NOMO-1 (cell line): ENCODE results near the gene OTOGL.
"Not testable (repeated sequence)": the region's sequence is repeated elsewhere in the genome, so short reads cannot be mapped to it uniquely, and the experiment has no call there.

Experiments
- DNase-seq, 2 experiments: peaks; one replicate each; lab custom pipeline; 2025; ENCODE audit not compliant: unreplicated experiment in 2 of 2; lab: John Stamatoyannopoulos, UW

Gene OTOGL

GRCh38 chr12:80268924-80269749 lies 169.8 kb downstream of the OTOGL start:
- DNase-seq = no peak

- DNase-seq = peak in 1 of 2 experiments; percentile 14
Observed at GRCh38 chr12:80269803-80270552, 170.6 kb downstream of the OTOGL start.

- no peak for DNase-seq
Observed at GRCh38 chr12:80271780-80272179, 172.4 kb downstream of the OTOGL start.

GRCh38 chr12:80272387-80272915 lies 173.1 kb downstream of the OTOGL start:
- DNase-seq = no peak

GRCh38 chr12:80273144-80273543 lies 173.8 kb downstream of the OTOGL start:
- no peak for DNase-seq

GRCh38 chr12:80277732-80278131 lies 178.4 kb downstream of the OTOGL start:
- no peak for DNase-seq

GRCh38 chr12:80282226-80282625 lies 182.9 kb downstream of the OTOGL start:
- no peak for DNase-seq

GRCh38 chr12:80282761-80283160 lies 183.4 kb downstream of the OTOGL start:
- DNase-seq = no peak

- no peak for DNase-seq
Observed at GRCh38 chr12:80291108-80291754, 191.9 kb downstream of the OTOGL start.

- no peak for DNase-seq
Observed at GRCh38 chr12:80293347-80293746, 194.0 kb downstream of the OTOGL start.

- DNase-seq = no peak
Observed at GRCh38 chr12:80293759-80294158, 194.4 kb downstream of the OTOGL start.

GRCh38 chr12:80299219-80299618 lies 199.9 kb downstream of the OTOGL start:
- no peak for DNase-seq

GRCh38 chr12:80299976-80300375 lies 200.6 kb downstream of the OTOGL start:
- no peak for DNase-seq

GRCh38 chr12:80307436-80307835 lies 208.1 kb downstream of the OTOGL start:
- DNase-seq = not testable (repeated sequence)

- DNase-seq = no peak
Observed at GRCh38 chr12:80313209-80313608, 213.9 kb downstream of the OTOGL start.

GRCh38 chr12:80314741-80315140 lies 215.4 kb downstream of the OTOGL start:
- DNase-seq = no peak

GRCh38 chr12:80316222-80316621 lies 216.9 kb downstream of the OTOGL start:
- no peak for DNase-seq

GRCh38 chr12:80317307-80317706 lies 218.0 kb downstream of the OTOGL start:
- no peak for DNase-seq

- DNase-seq = no peak
Observed at GRCh38 chr12:80317899-80318298, 218.6 kb downstream of the OTOGL start.

GRCh38 chr12:80320121-80320678 lies 220.9 kb downstream of the OTOGL start:
- DNase-seq = no peak

GRCh38 chr12:80321653-80322052 lies 222.3 kb downstream of the OTOGL start:
- no peak for DNase-seq
